ENCODE results near the gene ALDH6A1.

The ALDH6A1 gene

GRCh38 chr14:74077401-74077800, 6.9 kb downstream of the ALDH6A1 start:
- DNase-seq (ENCODE audit: low spot score): no peak

GRCh38 chr14:74065746-74066575, 18.3 kb downstream of the ALDH6A1 start:
- no peak for TF ChIP-seq CTCF (IDR thresholded peaks at IDR 0.05; ENCODE audit: extremely low read depth, missing control alignments)
- DNase-seq (ENCODE audit: low spot score): no peak

More at GRCh38 chr14:74077401-74077800, 6.9 kb downstream of the ALDH6A1 start:
- TF ChIP-seq CTCF (IDR thresholded peaks at IDR 0.05; ENCODE audit: extremely low read depth, missing control alignments): no peak

GRCh38 chr14:74064883-74065282, 19.4 kb downstream of the ALDH6A1 start:
- TF ChIP-seq CTCF (IDR thresholded peaks at IDR 0.05; ENCODE audit: extremely low read depth, missing control alignments): no peak
- no peak for DNase-seq (ENCODE audit: low spot score)

- no peak for DNase-seq (ENCODE audit: low spot score)
- no peak for TF ChIP-seq CTCF (IDR thresholded peaks at IDR 0.05; ENCODE audit: extremely low read depth, missing control alignments)
Measured at GRCh38 chr14:74064426-74064825, 19.8 kb downstream of the ALDH6A1 start.

GRCh38 chr14:74062809-74063150, 21.5 kb downstream of the ALDH6A1 start:
- DNase-seq (ENCODE audit: low spot score): no peak
- no peak for TF ChIP-seq CTCF (IDR thresholded peaks at IDR 0.05; ENCODE audit: extremely low read depth, missing control alignments)

- TF ChIP-seq CTCF (IDR thresholded peaks at IDR 0.05; ENCODE audit: extremely low read depth, missing control alignments): no peak
- DNase-seq (ENCODE audit: low spot score): peak; percentile 22
Measured at GRCh38 chr14:74049876-74050495, 34.3 kb downstream of the ALDH6A1 start.

- TF ChIP-seq CTCF (IDR thresholded peaks at IDR 0.05; ENCODE audit: extremely low read depth, missing control alignments): no peak
- no peak for DNase-seq (ENCODE audit: low spot score)
Measured at GRCh38 chr14:74048281-74048680, 36.0 kb downstream of the ALDH6A1 start.
